K562 (cell line): Measurements from ENCODE around the gene CYP4F12. TPM values are rescaled to one million over a fixed set of nuclear protein-coding genes. Genes with fewer than 3 reads are reported as not detected.

Experiments
- ATAC-seq: fragments of 200-7000 bp; cut with Tn5 transposase; 3 replicates; pipeline ENCODE4 v1.9.1; 2020; ENCODE audit warnings: moderate library complexity
- BruUV-seq: library from RNA; stranded (reverse); fragments of 400-500 nt; replicated peaks from 2 replicates; lab custom pipeline; 2021; lab: Mats Ljungman, UMichigan
- CTCF ChIA-PET: fragments of 300-600 bp; formaldehyde crosslinking; extraction: SDS; loops from one replicate; lab custom pipeline; 2021; ENCODE audit warnings: low intra/inter-chr PET ratio; lab: Yijun Ruan, JAX
- POLR2A ChIA-PET: fragments of 300-600, 350-650 bp; sonication (Branson Sonifier 250); formaldehyde crosslinking; extraction: SDS; loops from one replicate; lab custom pipeline; 2021; ENCODE audit warnings: antibody characterized with exemption, inconsistent platforms; lab: Yijun Ruan, JAX
- DNase-seq, 4 experiments: peaks; one replicate each; pipeline versions ENCODE4 v3.0.0 to v3.0.0-alpha.2; 2011 to 2018; ENCODE audit warnings: low spot score in 3 of 4, mixed read lengths in 3 of 4; ENCODE audit errors: extremely low read depth in 1 of 4
- FAIRE-seq: peaks from 2 replicates; lab custom pipeline; 2011; peaks lifted over from hg19 to GRCh38; lab: Jason Lieb, UNC
- H2AFZ ChIP-seq: 2 replicates; pipeline ENCODE4 v1.6.0; 2011; ENCODE audit warnings: low read depth, low read length, control low read depth, inconsistent platforms
- H3K27ac ChIP-seq: fragments of 200-600 bp; 3 replicates; pipeline ENCODE4 v1.8.0; 2011; ENCODE audit warnings: low read depth, mild to moderate bottlenecking, control low read depth, inconsistent platforms, low read length, moderate library complexity, mixed read lengths; ENCODE audit errors: extremely low read depth
- H3K27me3 ChIP-seq, 2 experiments: fragments of 300-600 bp in 1 of 2; 2 replicates in 1 of 2; 3 replicates in 1 of 2; pipeline versions ENCODE4 v1.6.0 to v1.8.0; 2011; ENCODE audit warnings: inconsistent platforms in 2 of 2, low read length in 2 of 2, mild to moderate bottlenecking in 1 of 2, mixed read lengths in 1 of 2, moderate library complexity in 1 of 2; ENCODE audit not compliant: control insufficient read depth in 2 of 2, insufficient read depth in 2 of 2
- H3K36me3 ChIP-seq: fragments of 300-600 bp; 3 replicates; pipeline ENCODE4 v1.8.0; 2011; ENCODE audit warnings: mild to moderate bottlenecking, low read length, inconsistent platforms; ENCODE audit not compliant: control insufficient read depth, insufficient read depth
- H3K4me1 ChIP-seq, 2 experiments: fragments of 200-600 bp in 1 of 2; replicated peaks in 1 of 2; 2 replicates in 1 of 2; 3 replicates in 1 of 2; pipeline versions ENCODE4 v1.5.1 to v1.8.0; 2011; ENCODE audit warnings: inconsistent platforms in 2 of 2, low read length in 2 of 2, mild to moderate bottlenecking in 1 of 2, mixed read lengths in 1 of 2, moderate library complexity in 1 of 2; ENCODE audit not compliant: control insufficient read depth in 2 of 2, insufficient read depth in 2 of 2
- H3K4me2 ChIP-seq: 2 replicates; pipeline ENCODE4 v1.6.1; 2011; ENCODE audit warnings: low read length, control low read depth, inconsistent platforms, mixed read lengths; ENCODE audit not compliant: insufficient read depth
- H3K4me3 ChIP-seq: fragments of 200-600 bp; sonication (generic), shearing (Covaris generic); 2 replicates; pipeline ENCODE4 v1.5.1; 2016; ENCODE audit warnings: control low read depth, inconsistent platforms
- H3K79me2 ChIP-seq: fragments of 200-600 bp; 3 replicates; pipeline ENCODE4 v1.8.0; 2011; ENCODE audit warnings: low read length, inconsistent platforms; ENCODE audit not compliant: control insufficient read depth, insufficient read depth
- H3K9ac ChIP-seq, 2 experiments: 2 replicates each; pipeline versions ENCODE4 v1.6.0 to v1.6.1; 2011; ENCODE audit warnings: low read depth in 2 of 2, low read length in 2 of 2, control low read depth in 1 of 2, inconsistent platforms in 1 of 2, mild to moderate bottlenecking in 1 of 2, mixed read lengths in 1 of 2; ENCODE audit not compliant: insufficient read depth in 1 of 2
- H3K9me1 ChIP-seq: one replicate; pipeline ENCODE4 v1.6.0; 2011; ENCODE audit warnings: inconsistent platforms, mild to moderate bottlenecking, low read length, moderate library complexity; ENCODE audit not compliant: control insufficient read depth, insufficient read depth
- H3K9me3 ChIP-seq: replicated peaks from 2 replicates; pipeline ENCODE4 v1.5.1; 2011; ENCODE audit warnings: low read depth, low read length, inconsistent platforms; ENCODE audit not compliant: control insufficient read depth, insufficient read depth
- H4K20me1 ChIP-seq: replicated peaks from 2 replicates; pipeline ENCODE4 v1.6.1; 2011; ENCODE audit warnings: low read length, inconsistent platforms, mixed read lengths; ENCODE audit not compliant: control insufficient read depth, insufficient read depth
- ATF2 ChIP-seq: sonication (generic); formaldehyde crosslinking; IDR thresholded peaks from 2 replicates; pipeline ENCODE4 v1.8.1; 2022; ENCODE audit warnings: missing genetic modification reagents
- ELF4 ChIP-seq: fragments of 450-650 bp; formaldehyde crosslinking; IDR thresholded peaks from 2 replicates; pipeline ENCODE4 v1.4.0; 2022; ENCODE audit warnings: missing genetic modification characterization
- FOXP4 ChIP-seq: sonication (generic); formaldehyde crosslinking; IDR thresholded peaks from 2 replicates; pipeline ENCODE4 v1.8.0; 2022; ENCODE audit warnings: mild to moderate bottlenecking, missing genetic modification reagents, borderline replicate concordance
- IFI16 ChIP-seq: fragments of 250-450 bp; sonication (Bioruptor Pico); IDR thresholded peaks from 2 replicates; pipeline ENCODE4 v2.1.2; 2022; ENCODE audit warnings: mild to moderate bottlenecking, inconsistent platforms
- MBD1 ChIP-seq: fragments of 250-450 bp; sonication (Bioruptor Pico); IDR thresholded peaks from 2 replicates; pipeline ENCODE4 v1.8.0; 2022; ENCODE audit warnings: inconsistent platforms
- PML ChIP-seq: IDR thresholded peaks from 2 replicates; pipeline ENCODE4 v1.6.1; 2012; ENCODE audit warnings: low read length, inconsistent platforms
- SP2 ChIP-seq: IDR thresholded peaks from 2 replicates; pipeline ENCODE4 v1.6.1; 2011; ENCODE audit warnings: mild to moderate bottlenecking, low read depth, low read length, moderate library complexity; ENCODE audit not compliant: poor library complexity, severe bottlenecking; ENCODE audit errors: extremely low read depth
- THRB ChIP-seq: fragments of 450-650 bp; formaldehyde crosslinking; conservative IDR thresholded peaks from 2 replicates; pipeline ENCODE4 v1.4.0; 2022; ENCODE audit warnings: mild to moderate bottlenecking, missing genetic modification characterization
- ZNF239 ChIP-seq: fragments of 250-450 bp; sonication (Bioruptor Pico); IDR thresholded peaks from 2 replicates; pipeline ENCODE4 v1.4.0; 2020; ENCODE audit warnings: mild to moderate bottlenecking
- ZNF311 ChIP-seq: fragments of 250-450 bp; sonication (Bioruptor Pico); IDR thresholded peaks from 2 replicates; pipeline ENCODE4 v1.4.0; 2020; ENCODE audit warnings: mild to moderate bottlenecking, moderate library complexity
- ZNF707 ChIP-seq: fragments of 250-450 bp; sonication (Bioruptor Pico); conservative IDR thresholded peaks from 2 replicates; pipeline ENCODE4 v1.8.0; 2022; ENCODE audit warnings: inconsistent platforms, mild to moderate bottlenecking, moderate library complexity
- WGBS: fragments of 100-300 bp; shearing (Covaris generic); methylation state at CpG from one replicate; pipeline ENCODE4 v1.1.6; 2016; ENCODE audit warnings: low coverage, mixed read lengths; ENCODE audit not compliant: insufficient coverage; ENCODE audit errors: missing lambda C conversion rate; 5-methylcytosine and 5-hydroxymethylcytosine counted together
- in situ Hi-C: fragments of 300-500 bp; cut with MboI; formaldehyde crosslinking; loops from 4 replicates; pipeline ENCODE4 v1.15.0; 2018; ENCODE audit warnings: inconsistent platforms, mixed read lengths
- intact Hi-C: fragments of 100-400 bp; cut with micrococcal nuclease; formaldehyde crosslinking; loops from 2 replicates; pipeline ENCODE4 v1.14.2; 2022
- polyA plus RNA-seq, 8 experiments: library from polyadenylated mRNA; depleted of rRNA in 4 of 8; stranded (reverse) in 5 of 8; unstranded in 3 of 8; fragments of >200 nt; fragmentation: Nextera tagmentation in 2 of 8; fragmentation: Illumina TruSeq in 1 of 8; extraction: Ambion mirVana in 2 of 8; extraction: Trizol in 1 of 8; gene quantifications; 2 replicates each; pipeline versions ENCODE4 v1.2.1 to v1.2.3, GENCODE V29; 2011 to 2014; ENCODE audit warnings: inconsistent platforms in 1 of 8, missing spikeins in 1 of 8
- total RNA-seq, 7 experiments: library from RNA; depleted of rRNA in 6 of 7; stranded (reverse); fragments of >200 nt in 6 of 7; fragmentation: Illumina TruSeq in 2 of 7; extraction: Trizol in 2 of 7; gene quantifications; 2 replicates each; pipeline versions ENCODE4 v1.2.1 to v1.2.3, GENCODE V29; 2011 to 2021; ENCODE audit warnings: low replicate concordance in 1 of 7

The CYP4F12 gene
- total and polyA plus RNA-seq, 9 of the 15 experiments (the other 6 are each of a cell fraction or from before 2014, with no cell fraction given): not detected

GRCh38 chr19:15727724-15728123 is 54.8 kb downstream of the CYP4F12 start, which contains the start of gene OR10H2 (continued):
- no peak for TF ChIP-seq ZNF707
- TF ChIP-seq ELF4 (CRISPR knock-in tag): no peak
- TF ChIP-seq FOXP4: no peak
- TF ChIP-seq PML: no peak

- no peak for DNase-seq
- intact Hi-C loops: no loop called here
- Histone ChIP-seq H3K9ac (no peak overlapping the region), H3K9me1 (no peaks in the 10 kb centered on the region), H3K4me2 (no peak overlapping the region)
- TF ChIP-seq ATF2 (CRISPR knock-in tag): no peak
- TF ChIP-seq THRB (CRISPR knock-in tag): no peak
- TF ChIP-seq ZNF311: no peak
- TF ChIP-seq ZNF239 (CRISPR knock-in tag): no peak
- TF ChIP-seq MBD1 (CRISPR knock-in tag): no peak
- no peak for TF ChIP-seq IFI16 (CRISPR knock-in tag)
- TF ChIP-seq PML: no peak
- TF ChIP-seq SP2: no peak
- TF ChIP-seq, all 486 proteins: peak for 0
- Histone ChIP-seq H3K79me2 (no peaks in the 10 kb centered on the region), H3K9me3 (no peaks in the 10 kb centered on the region), H3K4me3 (no peak overlapping the region), H3K27me3 (peaks cover 0 to 7% of the 10 kb centered on the region in 2 experiments; a peak in 2 of 5 replicates), H4K20me1 (no peaks in the 10 kb centered on the region), H3K4me1 (no peaks in the 10 kb centered on the region), H3K36me3 (no peaks in the 10 kb centered on the region), H2AFZ (no peak overlapping the region), H3K27ac (no peak overlapping the region)
- no peak for ATAC-seq
- ChIA-PET POLR2A (interaction anchor here (0.6 kb wide), 1 partner anchor 28 kb away, joined by 3 read pairs; no protein-coding TSS in a partner anchor), CTCF (interaction anchor here (1.0 kb wide), 1 partner anchor 101 kb away, joined by 3 read pairs; no protein-coding TSS in a partner anchor)
- no peak for FAIRE-seq
- in situ Hi-C loops: no loop called here
- WGBS: 0% methylated on average over 1 of the region's 1 CpG
- no TSS peak for BruUV-seq
Measured at GRCh38 chr19:15730538-15730937, 57.7 kb downstream of the CYP4F12 start.
